NCI-H345 (cell line): ENCODE measurements around the gene PROM2.
"Not testable (repeated sequence)": the region's sequence is repeated elsewhere in the genome, so short reads cannot be mapped to it uniquely, and the experiment has no call there.

Experiments
- DNase-seq: peaks from one replicate; lab custom pipeline; 2025; lab: John Stamatoyannopoulos, UW

PROM2 gene, protein sequence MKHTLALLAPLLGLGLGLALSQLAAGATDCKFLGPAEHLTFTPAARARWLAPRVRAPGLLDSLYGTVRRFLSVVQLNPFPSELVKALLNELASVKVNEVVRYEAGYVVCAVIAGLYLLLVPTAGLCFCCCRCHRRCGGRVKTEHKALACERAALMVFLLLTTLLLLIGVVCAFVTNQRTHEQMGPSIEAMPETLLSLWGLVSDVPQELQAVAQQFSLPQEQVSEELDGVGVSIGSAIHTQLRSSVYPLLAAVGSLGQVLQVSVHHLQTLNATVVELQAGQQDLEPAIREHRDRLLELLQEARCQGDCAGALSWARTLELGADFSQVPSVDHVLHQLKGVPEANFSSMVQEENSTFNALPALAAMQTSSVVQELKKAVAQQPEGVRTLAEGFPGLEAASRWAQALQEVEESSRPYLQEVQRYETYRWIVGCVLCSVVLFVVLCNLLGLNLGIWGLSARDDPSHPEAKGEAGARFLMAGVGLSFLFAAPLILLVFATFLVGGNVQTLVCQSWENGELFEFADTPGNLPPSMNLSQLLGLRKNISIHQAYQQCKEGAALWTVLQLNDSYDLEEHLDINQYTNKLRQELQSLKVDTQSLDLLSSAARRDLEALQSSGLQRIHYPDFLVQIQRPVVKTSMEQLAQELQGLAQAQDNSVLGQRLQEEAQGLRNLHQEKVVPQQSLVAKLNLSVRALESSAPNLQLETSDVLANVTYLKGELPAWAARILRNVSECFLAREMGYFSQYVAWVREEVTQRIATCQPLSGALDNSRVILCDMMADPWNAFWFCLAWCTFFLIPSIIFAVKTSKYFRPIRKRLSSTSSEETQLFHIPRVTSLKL

DNA sequence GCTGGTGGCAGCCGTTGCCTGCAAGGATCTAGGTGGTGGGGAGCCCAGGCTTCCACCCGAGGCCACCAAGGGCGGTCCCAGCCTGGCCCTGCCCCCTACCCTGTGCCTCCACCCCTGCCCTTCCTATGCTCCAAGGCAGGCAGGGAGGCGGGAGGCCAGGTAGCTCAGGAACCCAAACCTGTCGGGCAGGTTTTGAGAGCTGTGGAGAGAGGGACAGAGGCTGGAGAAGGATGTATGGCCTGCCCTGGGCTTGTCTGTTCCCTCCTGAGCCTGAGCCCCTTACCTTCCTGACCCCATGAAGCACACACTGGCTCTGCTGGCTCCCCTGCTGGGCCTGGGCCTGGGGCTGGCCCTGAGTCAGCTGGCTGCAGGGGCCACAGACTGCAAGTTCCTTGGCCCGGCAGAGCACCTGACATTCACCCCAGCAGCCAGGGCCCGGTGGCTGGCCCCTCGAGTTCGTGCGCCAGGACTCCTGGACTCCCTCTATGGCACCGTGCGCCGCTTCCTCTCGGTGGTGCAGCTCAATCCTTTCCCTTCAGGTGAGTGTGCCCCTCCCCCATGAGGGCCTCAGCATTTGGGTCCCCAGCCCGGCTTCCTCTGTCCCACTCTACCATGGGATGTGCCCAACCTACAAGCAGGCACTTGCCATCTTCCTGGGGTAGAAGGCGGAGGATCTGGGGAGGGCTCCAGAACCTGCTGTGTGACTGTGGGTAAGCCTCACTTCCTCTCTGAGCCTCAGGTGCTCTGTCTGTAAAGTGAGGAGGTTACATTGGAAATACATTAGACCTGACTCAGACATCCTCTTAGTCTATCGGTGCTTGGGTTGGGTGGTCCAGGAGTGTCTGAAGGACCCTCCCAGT lies at the start of gene PROM2:
TSS of gene PROM2 (plus strand) at position 159 of the 860 bp plus-strand sequence. CDS start at position 296, 137 bp downstream.
- peak; percentile 18 for DNase-seq

GRCh38 chr2:95225658-95226057 lies 48.6 kb upstream of the PROM2 start:
- DNase-seq: no peak

DNA sequence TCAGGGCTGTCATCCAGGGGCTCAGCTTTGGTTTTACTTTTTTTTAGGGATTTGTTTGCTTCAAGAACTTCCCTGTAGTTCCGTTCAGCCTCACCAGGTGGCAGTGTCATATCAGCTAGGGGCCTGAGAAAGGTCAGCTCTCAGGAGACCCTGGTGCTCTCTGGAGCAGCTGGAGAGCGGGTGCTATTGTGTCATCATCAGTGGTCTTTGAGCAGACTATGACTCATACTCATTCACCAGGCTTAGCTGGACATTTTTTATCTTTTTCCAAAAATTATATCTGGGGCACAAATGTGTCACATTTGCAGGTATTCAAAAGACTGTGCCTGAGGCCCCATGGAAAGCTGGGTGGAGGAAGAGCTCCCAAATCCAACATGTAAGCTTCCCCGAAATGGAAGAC lies 42.5 kb upstream of the PROM2 start:
- DNase-seq: peak; percentile 65

GRCh38 chr2:95232232-95232631 lies 42.0 kb upstream of the PROM2 start:
- DNase-seq: no peak

GRCh38 chr2:95234286-95234785 lies 39.9 kb upstream of the PROM2 start:
- no peak for DNase-seq

- no peak for DNase-seq
Observed at GRCh38 chr2:95234816-95235215, 39.4 kb upstream of the PROM2 start.

GRCh38 chr2:95238131-95238530 lies 36.1 kb upstream of the PROM2 start:
- no peak for DNase-seq

DNA sequence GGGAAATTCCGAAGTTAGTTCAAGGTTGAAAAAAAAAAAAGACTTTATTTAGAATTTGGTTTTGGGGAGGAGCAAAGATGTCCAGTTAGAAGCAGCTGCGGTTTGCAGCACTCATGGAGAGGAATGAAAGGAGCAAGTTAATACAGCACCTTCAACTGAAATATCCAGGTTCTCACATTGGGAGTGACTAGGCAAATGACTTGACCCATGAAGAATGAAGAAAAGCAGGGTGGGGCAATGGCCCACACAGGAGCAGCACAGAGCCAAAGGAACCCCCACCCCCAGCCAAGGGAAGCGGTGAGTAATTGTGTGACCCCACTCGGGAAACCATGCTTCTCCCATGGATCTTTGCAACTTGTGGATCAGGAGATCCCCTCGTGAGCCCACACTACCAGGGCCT lies 34.2 kb upstream of the PROM2 start:
- DNase-seq: no peak

GRCh38 chr2:95240556-95240955 lies 33.7 kb upstream of the PROM2 start:
- DNase-seq: no peak

DNA sequence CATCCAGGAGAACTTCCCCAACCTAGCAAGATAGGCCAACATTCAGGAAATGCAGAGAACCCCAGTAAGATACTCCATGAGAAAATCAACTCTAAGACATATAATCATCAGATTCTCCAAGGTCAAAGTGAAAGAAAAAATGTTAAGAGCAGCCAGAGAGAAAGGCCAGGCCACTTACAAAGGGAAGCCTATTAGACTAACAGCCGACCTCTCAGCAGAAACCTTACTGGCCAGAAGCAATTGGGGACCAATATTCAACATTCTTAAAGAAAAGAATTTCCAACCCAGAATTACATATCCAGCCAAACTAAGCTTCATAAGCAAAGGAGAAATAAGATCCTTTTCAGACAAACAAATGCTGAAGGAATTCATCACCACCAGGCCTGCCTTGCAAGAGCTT lies 32.2 kb upstream of the PROM2 start:
- DNase-seq: not testable (repeated sequence)

DNA sequence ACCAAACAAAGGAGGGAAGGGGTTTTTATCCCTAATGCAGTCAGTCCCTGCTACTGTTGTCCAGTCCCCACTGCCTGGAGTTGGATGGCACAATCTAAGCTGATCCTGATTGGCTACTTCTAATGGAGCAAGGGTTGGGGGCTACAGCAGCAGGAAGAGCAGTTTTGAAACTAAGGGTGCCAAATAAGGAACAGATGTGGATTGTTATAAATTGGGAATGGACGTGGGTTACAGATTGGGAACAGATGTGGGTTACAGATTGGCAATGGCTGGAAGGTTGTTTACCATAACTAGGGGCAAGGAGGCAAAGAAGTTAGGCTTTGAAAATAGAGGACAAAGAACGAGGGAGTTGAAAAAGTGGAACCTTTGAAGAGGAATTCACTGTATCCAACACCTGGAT lies 16.0 kb upstream of the PROM2 start:
- DNase-seq: no peak

GRCh38 chr2:95260028-95261023 lies 13.9 kb upstream of the PROM2 start:
- DNase-seq: no peak

- DNase-seq: no peak
Observed at GRCh38 chr2:95261602-95262001, 12.6 kb upstream of the PROM2 start.

- no peak for DNase-seq
Observed at GRCh38 chr2:95262896-95263542, 11.2 kb upstream of the PROM2 start.

GRCh38 chr2:95264624-95265023 lies 9.6 kb upstream of the PROM2 start:
- no peak for DNase-seq

DNA sequence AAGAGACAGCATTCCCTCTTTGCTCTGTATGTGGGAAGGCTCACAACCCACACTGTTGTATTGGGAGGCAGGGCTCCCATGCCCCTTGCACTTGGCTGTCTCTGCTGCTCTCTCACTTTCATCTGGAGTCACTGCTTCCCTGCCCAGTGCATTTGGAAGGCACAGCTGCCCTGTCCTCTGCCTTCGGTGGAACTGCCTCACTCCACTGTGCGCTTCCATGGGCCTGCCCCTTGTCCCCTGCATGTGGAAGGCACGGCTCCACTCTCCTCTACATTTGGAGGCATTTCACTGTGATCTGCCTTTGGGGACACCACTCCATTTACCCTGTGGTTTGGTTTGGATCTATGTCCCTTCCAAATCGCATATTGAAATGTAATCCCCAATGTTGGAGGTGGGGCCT lies 9.1 kb upstream of the PROM2 start:
- DNase-seq: no peak

- DNase-seq: no peak
Observed at GRCh38 chr2:95266781-95267430, 7.3 kb upstream of the PROM2 start.

DNA sequence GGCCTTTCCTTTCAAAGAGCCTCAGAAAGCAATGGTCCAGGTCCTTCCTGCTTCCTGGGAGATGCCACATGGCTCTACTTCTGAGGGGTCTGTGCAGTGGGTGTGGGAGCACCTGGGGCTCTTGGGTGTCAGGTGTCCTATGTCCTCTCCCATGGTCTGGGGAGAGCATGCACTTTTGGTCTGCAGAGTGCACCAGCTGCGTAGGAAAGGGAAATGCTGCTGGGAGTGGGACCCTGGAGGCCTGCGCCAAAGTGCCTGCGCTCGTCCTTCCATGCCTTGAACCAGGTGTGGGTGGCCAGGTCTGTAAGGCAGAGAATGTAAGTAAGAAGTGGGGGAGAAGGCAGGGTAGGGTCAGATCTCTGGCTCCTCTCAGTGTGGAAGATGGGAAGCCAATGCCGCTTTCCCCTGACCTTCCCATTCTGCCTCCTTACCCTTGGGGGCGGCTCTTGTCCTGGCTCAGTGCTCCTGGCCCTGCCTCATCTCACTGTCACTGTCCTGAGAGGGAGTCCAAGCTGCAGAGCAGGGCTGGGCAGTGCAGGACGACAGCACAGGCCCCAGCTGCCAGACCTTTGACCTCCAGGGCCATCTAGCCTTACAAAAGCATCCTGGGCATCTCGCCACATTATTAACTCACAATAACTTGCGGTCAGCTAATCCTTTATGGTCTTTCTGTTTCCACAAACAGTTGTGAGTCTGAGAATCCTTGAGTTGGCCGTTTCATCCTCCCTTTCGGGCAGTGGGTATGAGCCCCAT lies 6.6 kb upstream of the PROM2 start:
- no peak for DNase-seq
